ENCODE results near the gene CRISP1. TPM values are rescaled to one million over a fixed set of nuclear protein-coding genes. Genes with fewer than 3 reads are reported as not detected.

The CRISP1 gene
- total RNA-seq, 1 experiment from 2014 or later = not detected

GRCh38 chr6:49801525-49801924, 64.8 kb downstream of the CRISP1 start:
- Mint-ChIP-seq H3K27me3 (ENCODE audit: low read depth) (no peaks in the 10 kb centered on the region), H3K36me3 (ENCODE audit: insufficient read depth in 1 of 3, low read depth in 3 of 3) (no peaks in the 10 kb centered on the region), H3K27ac (no peak overlapping the region), H3K4me1 (0 out of 4 replicates have a peak, but pooled peaks cover 0 to 3% of the 10 kb centered on the region in 2 experiments), H3K9me3 (no peaks in the 10 kb centered on the region), H3K4me3 (no peak overlapping the region)
- no peaks in the 10 kb centered on the region for H3K9me3 ChIP-seq (ENCODE audit: control insufficient read depth, low read depth, low read length)
- no CpG with 5 or more reads among the region's 8 CpGs for WGBS (ENCODE audit: extremely low coverage, insufficient read length, low lambda C conversion rate)
- TF ChIP-seq, protein P1, sequence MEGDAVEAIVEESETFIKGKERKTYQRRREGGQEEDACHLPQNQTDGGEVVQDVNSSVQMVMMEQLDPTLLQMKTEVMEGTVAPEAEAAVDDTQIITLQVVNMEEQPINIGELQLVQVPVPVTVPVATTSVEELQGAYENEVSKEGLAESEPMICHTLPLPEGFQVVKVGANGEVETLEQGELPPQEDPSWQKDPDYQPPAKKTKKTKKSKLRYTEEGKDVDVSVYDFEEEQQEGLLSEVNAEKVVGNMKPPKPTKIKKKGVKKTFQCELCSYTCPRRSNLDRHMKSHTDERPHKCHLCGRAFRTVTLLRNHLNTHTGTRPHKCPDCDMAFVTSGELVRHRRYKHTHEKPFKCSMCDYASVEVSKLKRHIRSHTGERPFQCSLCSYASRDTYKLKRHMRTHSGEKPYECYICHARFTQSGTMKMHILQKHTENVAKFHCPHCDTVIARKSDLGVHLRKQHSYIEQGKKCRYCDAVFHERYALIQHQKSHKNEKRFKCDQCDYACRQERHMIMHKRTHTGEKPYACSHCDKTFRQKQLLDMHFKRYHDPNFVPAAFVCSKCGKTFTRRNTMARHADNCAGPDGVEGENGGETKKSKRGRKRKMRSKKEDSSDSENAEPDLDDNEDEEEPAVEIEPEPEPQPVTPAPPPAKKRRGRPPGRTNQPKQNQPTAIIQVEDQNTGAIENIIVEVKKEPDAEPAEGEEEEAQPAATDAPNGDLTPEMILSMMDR (conservative IDR thresholded peaks at IDR 0.05) = no peak
- H4K5ac ChIP-seq (ENCODE audit: insufficient read length, low read depth, low read length) = no peak overlapping the region
- H2AFZ ChIP-seq (ENCODE audit: low read length) = no peak overlapping the region
- no peak overlapping the region for H2BK5ac ChIP-seq (ENCODE audit: insufficient read length, low read length)
- H3K4me1 ChIP-seq (ENCODE audit: insufficient read depth, low read length) = no peaks in the 10 kb centered on the region
- H3K4me2 ChIP-seq (ENCODE audit: insufficient read depth, insufficient read length, low read length) = no peak overlapping the region
- no peaks in the 10 kb centered on the region for H3K27me3 ChIP-seq (ENCODE audit: insufficient read depth, low read length)
- no peak overlapping the region for H3K18ac ChIP-seq (ENCODE audit: insufficient read length, low read depth, low read length)
- H3T11ph ChIP-seq (ENCODE audit: low read length) = no peak overlapping the region
- no peaks in the 10 kb centered on the region for H3K79me1 ChIP-seq (ENCODE audit: insufficient read depth, low read depth, low read length, poor library complexity, severe bottlenecking)
- no peaks in the 10 kb centered on the region for H3K23me2 ChIP-seq (ENCODE audit: insufficient read length, low read depth, low read length, poor library complexity, severe bottlenecking)
- H3K4ac ChIP-seq (ENCODE audit: low read depth, low read length) = no peak overlapping the region
- no peak overlapping the region for H4K8ac ChIP-seq (replicated peaks; ENCODE audit: insufficient read length, low read depth, low read length)
- no peak overlapping the region for H4K91ac ChIP-seq (ENCODE audit: insufficient read length, low read depth, low read length)
- no peak overlapping the region for H3K9ac ChIP-seq (ENCODE audit: extremely low read depth, insufficient read length, low read length)
- H3K14ac ChIP-seq (ENCODE audit: insufficient read depth, low read length) = no peak overlapping the region
- no peak overlapping the region for H2BK12ac ChIP-seq (ENCODE audit: insufficient read length, low read depth, low read length)
- no peaks in the 10 kb centered on the region for H3K79me2 ChIP-seq (ENCODE audit: insufficient read depth, low read length)
- no peak overlapping the region for H3K56ac ChIP-seq (ENCODE audit: insufficient read length, low read depth, low read length)
- no peak overlapping the region for H2BK20ac ChIP-seq (ENCODE audit: low read depth, low read length, poor library complexity, severe bottlenecking)
- H4K20me1 ChIP-seq (ENCODE audit: control insufficient read depth, insufficient read depth, insufficient read length) = no peaks in the 10 kb centered on the region
- no peak overlapping the region for H2BK120ac ChIP-seq (ENCODE audit: low read depth, low read length, poor library complexity, severe bottlenecking)
- H2BK15ac ChIP-seq (ENCODE audit: low read depth, low read length) = no peak overlapping the region
- no peak overlapping the region for H3K23ac ChIP-seq (ENCODE audit: insufficient read length, low read depth, low read length)
- H2AK5ac ChIP-seq (ENCODE audit: insufficient read length, low read length) = no peak overlapping the region
- no peak overlapping the region for H3K27ac ChIP-seq (ENCODE audit: insufficient read length, low read depth, low read length)
- DNase-seq = no peak
